Activated T-cell treated with anti-CD3 and anti-CD28 coated beads, Interleukin-2, amount 50 U/mL, for 24 hours (primary cell): ENCODE results near the gene CFDP1.

Experiments used
- DNase-seq: peaks from one replicate; pipeline ENCODE4 v3.0.0-alpha.2; 2020
- H3K27ac Mint-ChIP-seq: 2 replicates; pipeline ENCODE4 v1.8.0; 2020; ENCODE audit warnings: mild to moderate bottlenecking, mixed read lengths
- H3K27me3 Mint-ChIP-seq: 2 replicates; pipeline ENCODE4 v1.8.0; 2020; ENCODE audit warnings: mixed read lengths
- H3K36me3 Mint-ChIP-seq: 2 replicates; pipeline ENCODE4 v1.8.0; 2020; ENCODE audit warnings: low read depth, mixed read lengths
- H3K4me1 Mint-ChIP-seq: 2 replicates; pipeline ENCODE4 v1.8.0; 2020; ENCODE audit warnings: low read depth, mixed read lengths
- H3K4me3 Mint-ChIP-seq: 2 replicates; pipeline ENCODE4 v1.8.0; 2020; ENCODE audit warnings: mild to moderate bottlenecking, moderate library complexity, mixed read lengths
- H3K9me3 Mint-ChIP-seq: 2 replicates; pipeline ENCODE4 v1.8.0; 2020; ENCODE audit warnings: mixed read lengths

CFDP1 gene

GRCh38 chr16:75305364-75306098 lies 127.8 kb downstream of the CFDP1 start:
- Mint-ChIP-seq H3K27ac (peak overlapping the region; percentile 92), H3K36me3 (peaks cover 45% of the 10 kb centered on the region), H3K27me3 (no peaks in the 10 kb centered on the region), H3K9me3 (no peaks in the 10 kb centered on the region), H3K4me1 (peaks cover 34% of the 10 kb centered on the region), H3K4me3 (peak overlapping the region; percentile 43)
- peak; percentile 53 for DNase-seq

GRCh38 chr16:75304521-75305363 lies 128.6 kb downstream of the CFDP1 start:
- H3K36me3 Mint-ChIP-seq: peaks cover 51% of the 10 kb centered on the region

GRCh38 chr16:75301804-75302203 lies 131.5 kb downstream of the CFDP1 start:
- Mint-ChIP-seq H3K27ac (no peak overlapping the region), H3K27me3 (no peaks in the 10 kb centered on the region), H3K9me3 (no peaks in the 10 kb centered on the region), H3K36me3 (peaks cover 77% of the 10 kb centered on the region), H3K4me1 (peaks cover 25% of the 10 kb centered on the region), H3K4me3 (no peak overlapping the region)
- no peak for DNase-seq

More at GRCh38 chr16:75304521-75305363, 128.6 kb downstream of the CFDP1 start:
- Mint-ChIP-seq H3K9me3 (no peaks in the 10 kb centered on the region), H3K4me3 (peak overlapping the region; percentile 32), H3K4me1 (peaks cover 34% of the 10 kb centered on the region), H3K27me3 (no peaks in the 10 kb centered on the region), H3K27ac (peak overlapping the region; percentile 92)
- no peak for DNase-seq

- no peak overlapping the region for H3K27ac Mint-ChIP-seq
These were observed 135.0 kb downstream of the CFDP1 start for GRCh38 chr16:75298267-75298666.

GRCh38 chr16:75296606-75297005 lies 136.7 kb downstream of the CFDP1 start:
- Mint-ChIP-seq H3K9me3 (no peaks in the 10 kb centered on the region), H3K36me3 (peaks cover 81% of the 10 kb centered on the region), H3K27me3 (no peaks in the 10 kb centered on the region), H3K4me3 (no peak overlapping the region), H3K27ac (no peak overlapping the region), H3K4me1 (no peaks in the 10 kb centered on the region)
- no peak for DNase-seq

More at GRCh38 chr16:75298267-75298666, 135.0 kb downstream of the CFDP1 start:
- Mint-ChIP-seq H3K4me3 (no peak overlapping the region), H3K27me3 (no peaks in the 10 kb centered on the region), H3K36me3 (peaks cover 74% of the 10 kb centered on the region), H3K9me3 (no peaks in the 10 kb centered on the region), H3K4me1 (no peaks in the 10 kb centered on the region)
- DNase-seq: no peak

GRCh38 chr16:75294773-75295459 lies 138.4 kb downstream of the CFDP1 start:
- peaks cover 78% of the 10 kb centered on the region for H3K36me3 Mint-ChIP-seq
- H3K27me3 Mint-ChIP-seq: no peaks in the 10 kb centered on the region
- no peak for DNase-seq
- H3K4me3 Mint-ChIP-seq: no peak overlapping the region
- H3K9me3 Mint-ChIP-seq: no peaks in the 10 kb centered on the region
- no peak overlapping the region for H3K27ac Mint-ChIP-seq
- no peaks in the 10 kb centered on the region for H3K4me1 Mint-ChIP-seq

- no peaks in the 10 kb centered on the region for H3K9me3 Mint-ChIP-seq
- H3K36me3 Mint-ChIP-seq: peaks cover 76% of the 10 kb centered on the region
- H3K27me3 Mint-ChIP-seq: peaks cover under 1% of the 10 kb centered on the region
- H3K4me1 Mint-ChIP-seq: peaks cover 7% of the 10 kb centered on the region
- no peak for DNase-seq
- H3K4me3 Mint-ChIP-seq: no peak overlapping the region
- H3K27ac Mint-ChIP-seq: no peak overlapping the region
These were observed 139.5 kb downstream of the CFDP1 start for GRCh38 chr16:75293772-75294171.

GRCh38 chr16:75293173-75293572 lies 140.1 kb downstream of the CFDP1 start:
- Mint-ChIP-seq H3K27me3 (peaks cover 5% of the 10 kb centered on the region), H3K36me3 (peaks cover 74% of the 10 kb centered on the region), H3K27ac (no peak overlapping the region), H3K9me3 (no peaks in the 10 kb centered on the region), H3K4me1 (peaks cover 13% of the 10 kb centered on the region), H3K4me3 (no peak overlapping the region)
- no peak for DNase-seq

- peaks cover 5% of the 10 kb centered on the region for H3K27me3 Mint-ChIP-seq
- H3K4me3 Mint-ChIP-seq: no peak overlapping the region
- H3K4me1 Mint-ChIP-seq: peaks cover 15% of the 10 kb centered on the region
- no peaks in the 10 kb centered on the region for H3K9me3 Mint-ChIP-seq
- no peak overlapping the region for H3K27ac Mint-ChIP-seq
- no peak for DNase-seq
- H3K36me3 Mint-ChIP-seq: peaks cover 69% of the 10 kb centered on the region
These were observed 140.6 kb downstream of the CFDP1 start for GRCh38 chr16:75292691-75293090.

- Mint-ChIP-seq H3K27me3 (peaks cover 9% of the 10 kb centered on the region), H3K27ac (no peak overlapping the region), H3K9me3 (no peaks in the 10 kb centered on the region), H3K4me3 (no peak overlapping the region), H3K4me1 (peaks cover 15% of the 10 kb centered on the region), H3K36me3 (peaks cover 62% of the 10 kb centered on the region)
- no peak for DNase-seq
These were observed 144.1 kb downstream of the CFDP1 start for GRCh38 chr16:75289189-75289588.

- H3K27me3 Mint-ChIP-seq: peaks cover 9% of the 10 kb centered on the region
- peak; percentile 60 for DNase-seq
- peak overlapping the region; percentile 9 for H3K4me3 Mint-ChIP-seq
- H3K36me3 Mint-ChIP-seq: peaks cover 57% of the 10 kb centered on the region
- no peaks in the 10 kb centered on the region for H3K9me3 Mint-ChIP-seq
- peak overlapping the region; percentile 75 for H3K27ac Mint-ChIP-seq
- peaks cover 15% of the 10 kb centered on the region for H3K4me1 Mint-ChIP-seq
These were observed 144.6 kb downstream of the CFDP1 start for GRCh38 chr16:75288596-75289120.

GRCh38 chr16:75288181-75288580 lies 145.1 kb downstream of the CFDP1 start:
- no peaks in the 10 kb centered on the region for H3K9me3 Mint-ChIP-seq
- H3K36me3 Mint-ChIP-seq: peaks cover 53% of the 10 kb centered on the region
- H3K4me1 Mint-ChIP-seq: peaks cover 15% of the 10 kb centered on the region
- peak overlapping the region; percentile 75 for H3K27ac Mint-ChIP-seq
- H3K4me3 Mint-ChIP-seq: no peak overlapping the region
- H3K27me3 Mint-ChIP-seq: peaks cover 9% of the 10 kb centered on the region
- no peak for DNase-seq

GRCh38 chr16:75287708-75288107 lies 145.6 kb downstream of the CFDP1 start:
- H3K36me3 Mint-ChIP-seq: peaks cover 49% of the 10 kb centered on the region
- peaks cover 9% of the 10 kb centered on the region for H3K27me3 Mint-ChIP-seq

GRCh38 chr16:75286389-75286788 lies 146.9 kb downstream of the CFDP1 start:
- no peak for DNase-seq
- Mint-ChIP-seq H3K4me1 (peaks cover 15% of the 10 kb centered on the region), H3K36me3 (peaks cover 36% of the 10 kb centered on the region), H3K27ac (no peak overlapping the region), H3K4me3 (no peak overlapping the region), H3K9me3 (no peaks in the 10 kb centered on the region), H3K27me3 (peaks cover 9% of the 10 kb centered on the region)

More at GRCh38 chr16:75287708-75288107, 145.6 kb downstream of the CFDP1 start:
- DNase-seq: no peak
- Mint-ChIP-seq H3K4me1 (peaks cover 15% of the 10 kb centered on the region), H3K4me3 (no peak overlapping the region), H3K9me3 (no peaks in the 10 kb centered on the region), H3K27ac (no peak overlapping the region)
